K562 (cell line): ENCODE data around the gene BRWD1. TPM values are rescaled to one million over a fixed set of nuclear protein-coding genes. Genes with fewer than 3 reads are reported as not detected.

ENCODE experiments used
- CHD2 ChIP-seq: IDR thresholded peaks from 2 replicates; pipeline ENCODE4 v1.6.1; 2011; ENCODE audit warnings: low read depth, low read length
- MAFG ChIP-seq: fragments of 450-650 bp; conservative IDR thresholded peaks from 2 replicates; pipeline ENCODE4 v1.6.1; 2016; ENCODE audit warnings: missing genetic modification characterization, missing compliant biosample characterization
- SMAD4 ChIP-seq: fragments of 250-450 bp; sonication (Bioruptor Pico); conservative IDR thresholded peaks from 2 replicates; pipeline ENCODE4 v1.8.0; 2021; ENCODE audit warnings: inconsistent platforms, mild to moderate bottlenecking, moderate library complexity
- ZFX ChIP-seq: sonication (generic); formaldehyde crosslinking; IDR thresholded peaks from 2 replicates; pipeline ENCODE4 v1.8.0; 2022; ENCODE audit warnings: mild to moderate bottlenecking, missing genetic modification reagents, moderate library complexity
- ZNF282 ChIP-seq: sonication (generic); formaldehyde crosslinking; IDR thresholded peaks from 2 replicates; pipeline ENCODE4 v1.8.1; 2023; ENCODE audit warnings: missing genetic modification reagents
- polyA plus RNA-seq, 8 experiments: library from polyadenylated mRNA; depleted of rRNA in 4 of 8; stranded (reverse) in 5 of 8; unstranded in 3 of 8; fragments of >200 nt; fragmentation: Nextera tagmentation in 2 of 8; fragmentation: Illumina TruSeq in 1 of 8; extraction: Ambion mirVana in 2 of 8; extraction: Trizol in 1 of 8; gene quantifications; 2 replicates each; pipeline versions ENCODE4 v1.2.1 to v1.2.3, GENCODE V29; 2011 to 2014; ENCODE audit warnings: inconsistent platforms in 1 of 8, missing spikeins in 1 of 8
- total RNA-seq, 7 experiments: library from RNA; depleted of rRNA in 6 of 7; stranded (reverse); fragments of >200 nt in 6 of 7; fragmentation: Illumina TruSeq in 2 of 7; extraction: Trizol in 2 of 7; gene quantifications; 2 replicates each; pipeline versions ENCODE4 v1.2.1 to v1.2.3, GENCODE V29; 2011 to 2021; ENCODE audit warnings: low replicate concordance in 1 of 7
- TF ChIP-seq, protein P1 (sequence below): sonication (generic); formaldehyde crosslinking; IDR thresholded peaks from 2 replicates; pipeline ENCODE4 v1.8.0; 2023; ENCODE audit warnings: missing genetic modification reagents, mild to moderate bottlenecking, borderline replicate concordance
- TF ChIP-seq, protein P2 (sequence below): fragments of 450-650 bp; IDR thresholded peaks from one replicate; pipeline ENCODE4 v1.6.1; 2018; ENCODE audit warnings: mild to moderate bottlenecking, moderate library complexity; ENCODE audit not compliant: partially characterized antibody
- TF ChIP-seq, protein P3 (sequence below): IDR thresholded peaks from 2 replicates; pipeline ENCODE4 v1.6.1; 2011; ENCODE audit warnings: borderline replicate concordance, low read depth, mild to moderate bottlenecking, moderate library complexity, low read length; ENCODE audit not compliant: insufficient read depth, poor library complexity, severe bottlenecking
- TF ChIP-seq, protein P4 (sequence below): fragments of 450-650 bp; conservative IDR thresholded peaks from 2 replicates; pipeline ENCODE4 v1.6.1; 2016; ENCODE audit warnings: missing genetic modification characterization, low read depth, mild to moderate bottlenecking, control low read depth, missing compliant biosample characterization
- TF ChIP-seq, protein P5 (sequence below): fragments of 450-650 bp; IDR thresholded peaks from 2 replicates; pipeline ENCODE4 v1.7.0; 2016; ENCODE audit warnings: borderline replicate concordance
- TF ChIP-seq, protein P6 (sequence below): fragments of 450-650 bp; IDR thresholded peaks from 2 replicates; pipeline ENCODE4 v1.6.1; 2016; ENCODE audit warnings: borderline replicate concordance

The BRWD1 gene
- total and polyA plus RNA-seq, 9 of the 15 experiments (the other 6 are each of a cell fraction or from before 2014, with no cell fraction given) = 10.1 to 60.2 (median 34.1) TPM

DNA sequence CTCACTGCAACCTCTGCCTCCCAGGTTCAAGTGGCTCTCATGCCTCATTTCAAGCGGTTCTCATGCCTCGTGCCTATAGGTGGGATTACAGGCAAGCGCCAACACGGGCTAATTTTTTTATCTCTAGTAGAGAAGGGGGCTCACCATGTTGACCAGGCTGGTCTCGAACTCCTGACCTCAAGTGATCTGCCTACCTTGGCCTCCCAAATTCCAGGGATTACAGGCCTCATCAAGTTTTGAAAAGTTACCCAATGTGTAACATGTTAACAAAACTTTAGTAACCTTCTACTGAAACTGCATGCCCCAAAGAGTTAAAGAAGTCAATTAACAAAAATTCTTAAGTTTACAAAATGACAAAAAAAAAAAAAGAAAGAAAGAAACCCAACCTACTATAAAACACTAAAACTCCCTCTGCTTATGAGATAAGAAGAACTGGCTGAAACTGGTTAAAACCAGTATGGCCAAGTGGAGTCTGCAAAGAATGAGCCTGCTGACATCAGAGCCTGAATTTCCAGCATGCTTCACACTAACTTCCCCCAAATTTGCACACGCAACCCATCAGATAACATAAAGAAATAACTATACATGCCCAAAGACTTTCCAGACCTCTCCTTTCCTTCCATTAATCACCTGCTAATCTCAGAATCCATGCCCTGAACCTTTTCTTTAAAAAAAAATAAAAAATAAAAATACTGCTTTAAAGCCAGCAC lies 104.7 kb downstream of the BRWD1 start (continued):
- no peak for TF ChIP-seq SMAD4 (CRISPR knock-in tag)
- peak; percentile 37; the same call in 1 of the 2 replicates for TF ChIP-seq ZFX
- TF ChIP-seq, protein P1, sequence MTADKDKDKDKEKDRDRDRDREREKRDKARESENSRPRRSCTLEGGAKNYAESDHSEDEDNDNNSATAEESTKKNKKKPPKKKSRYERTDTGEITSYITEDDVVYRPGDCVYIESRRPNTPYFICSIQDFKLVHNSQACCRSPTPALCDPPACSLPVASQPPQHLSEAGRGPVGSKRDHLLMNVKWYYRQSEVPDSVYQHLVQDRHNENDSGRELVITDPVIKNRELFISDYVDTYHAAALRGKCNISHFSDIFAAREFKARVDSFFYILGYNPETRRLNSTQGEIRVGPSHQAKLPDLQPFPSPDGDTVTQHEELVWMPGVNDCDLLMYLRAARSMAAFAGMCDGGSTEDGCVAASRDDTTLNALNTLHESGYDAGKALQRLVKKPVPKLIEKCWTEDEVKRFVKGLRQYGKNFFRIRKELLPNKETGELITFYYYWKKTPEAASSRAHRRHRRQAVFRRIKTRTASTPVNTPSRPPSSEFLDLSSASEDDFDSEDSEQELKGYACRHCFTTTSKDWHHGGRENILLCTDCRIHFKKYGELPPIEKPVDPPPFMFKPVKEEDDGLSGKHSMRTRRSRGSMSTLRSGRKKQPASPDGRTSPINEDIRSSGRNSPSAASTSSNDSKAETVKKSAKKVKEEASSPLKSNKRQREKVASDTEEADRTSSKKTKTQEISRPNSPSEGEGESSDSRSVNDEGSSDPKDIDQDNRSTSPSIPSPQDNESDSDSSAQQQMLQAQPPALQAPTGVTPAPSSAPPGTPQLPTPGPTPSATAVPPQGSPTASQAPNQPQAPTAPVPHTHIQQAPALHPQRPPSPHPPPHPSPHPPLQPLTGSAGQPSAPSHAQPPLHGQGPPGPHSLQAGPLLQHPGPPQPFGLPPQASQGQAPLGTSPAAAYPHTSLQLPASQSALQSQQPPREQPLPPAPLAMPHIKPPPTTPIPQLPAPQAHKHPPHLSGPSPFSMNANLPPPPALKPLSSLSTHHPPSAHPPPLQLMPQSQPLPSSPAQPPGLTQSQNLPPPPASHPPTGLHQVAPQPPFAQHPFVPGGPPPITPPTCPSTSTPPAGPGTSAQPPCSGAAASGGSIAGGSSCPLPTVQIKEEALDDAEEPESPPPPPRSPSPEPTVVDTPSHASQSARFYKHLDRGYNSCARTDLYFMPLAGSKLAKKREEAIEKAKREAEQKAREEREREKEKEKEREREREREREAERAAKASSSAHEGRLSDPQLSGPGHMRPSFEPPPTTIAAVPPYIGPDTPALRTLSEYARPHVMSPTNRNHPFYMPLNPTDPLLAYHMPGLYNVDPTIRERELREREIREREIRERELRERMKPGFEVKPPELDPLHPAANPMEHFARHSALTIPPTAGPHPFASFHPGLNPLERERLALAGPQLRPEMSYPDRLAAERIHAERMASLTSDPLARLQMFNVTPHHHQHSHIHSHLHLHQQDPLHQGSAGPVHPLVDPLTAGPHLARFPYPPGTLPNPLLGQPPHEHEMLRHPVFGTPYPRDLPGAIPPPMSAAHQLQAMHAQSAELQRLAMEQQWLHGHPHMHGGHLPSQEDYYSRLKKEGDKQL (CRISPR knock-in tag) = no peak
- TF ChIP-seq ZNF282 (CRISPR knock-in tag) = no peak
- no peak for TF ChIP-seq MAFG (tag)
- TF ChIP-seq, protein P2, sequence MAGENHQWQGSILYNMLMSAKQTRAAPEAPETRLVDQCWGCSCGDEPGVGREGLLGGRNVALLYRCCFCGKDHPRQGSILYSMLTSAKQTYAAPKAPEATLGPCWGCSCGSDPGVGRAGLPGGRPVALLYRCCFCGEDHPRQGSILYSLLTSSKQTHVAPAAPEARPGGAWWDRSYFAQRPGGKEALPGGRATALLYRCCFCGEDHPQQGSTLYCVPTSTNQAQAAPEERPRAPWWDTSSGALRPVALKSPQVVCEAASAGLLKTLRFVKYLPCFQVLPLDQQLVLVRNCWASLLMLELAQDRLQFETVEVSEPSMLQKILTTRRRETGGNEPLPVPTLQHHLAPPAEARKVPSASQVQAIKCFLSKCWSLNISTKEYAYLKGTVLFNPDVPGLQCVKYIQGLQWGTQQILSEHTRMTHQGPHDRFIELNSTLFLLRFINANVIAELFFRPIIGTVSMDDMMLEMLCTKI = no peak
- TF ChIP-seq, protein P3, sequence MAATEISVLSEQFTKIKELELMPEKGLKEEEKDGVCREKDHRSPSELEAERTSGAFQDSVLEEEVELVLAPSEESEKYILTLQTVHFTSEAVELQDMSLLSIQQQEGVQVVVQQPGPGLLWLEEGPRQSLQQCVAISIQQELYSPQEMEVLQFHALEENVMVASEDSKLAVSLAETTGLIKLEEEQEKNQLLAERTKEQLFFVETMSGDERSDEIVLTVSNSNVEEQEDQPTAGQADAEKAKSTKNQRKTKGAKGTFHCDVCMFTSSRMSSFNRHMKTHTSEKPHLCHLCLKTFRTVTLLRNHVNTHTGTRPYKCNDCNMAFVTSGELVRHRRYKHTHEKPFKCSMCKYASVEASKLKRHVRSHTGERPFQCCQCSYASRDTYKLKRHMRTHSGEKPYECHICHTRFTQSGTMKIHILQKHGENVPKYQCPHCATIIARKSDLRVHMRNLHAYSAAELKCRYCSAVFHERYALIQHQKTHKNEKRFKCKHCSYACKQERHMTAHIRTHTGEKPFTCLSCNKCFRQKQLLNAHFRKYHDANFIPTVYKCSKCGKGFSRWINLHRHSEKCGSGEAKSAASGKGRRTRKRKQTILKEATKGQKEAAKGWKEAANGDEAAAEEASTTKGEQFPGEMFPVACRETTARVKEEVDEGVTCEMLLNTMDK = no peak
- TF ChIP-seq CHD2 = no peak
- TF ChIP-seq, protein P4, sequence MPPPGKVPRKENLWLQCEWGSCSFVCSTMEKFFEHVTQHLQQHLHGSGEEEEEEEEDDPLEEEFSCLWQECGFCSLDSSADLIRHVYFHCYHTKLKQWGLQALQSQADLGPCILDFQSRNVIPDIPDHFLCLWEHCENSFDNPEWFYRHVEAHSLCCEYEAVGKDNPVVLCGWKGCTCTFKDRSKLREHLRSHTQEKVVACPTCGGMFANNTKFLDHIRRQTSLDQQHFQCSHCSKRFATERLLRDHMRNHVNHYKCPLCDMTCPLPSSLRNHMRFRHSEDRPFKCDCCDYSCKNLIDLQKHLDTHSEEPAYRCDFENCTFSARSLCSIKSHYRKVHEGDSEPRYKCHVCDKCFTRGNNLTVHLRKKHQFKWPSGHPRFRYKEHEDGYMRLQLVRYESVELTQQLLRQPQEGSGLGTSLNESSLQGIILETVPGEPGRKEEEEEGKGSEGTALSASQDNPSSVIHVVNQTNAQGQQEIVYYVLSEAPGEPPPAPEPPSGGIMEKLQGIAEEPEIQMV (tag) = 0 out of 2 replicates have a peak, but pooled peaks have one; percentile 13
- TF ChIP-seq, protein P5, sequence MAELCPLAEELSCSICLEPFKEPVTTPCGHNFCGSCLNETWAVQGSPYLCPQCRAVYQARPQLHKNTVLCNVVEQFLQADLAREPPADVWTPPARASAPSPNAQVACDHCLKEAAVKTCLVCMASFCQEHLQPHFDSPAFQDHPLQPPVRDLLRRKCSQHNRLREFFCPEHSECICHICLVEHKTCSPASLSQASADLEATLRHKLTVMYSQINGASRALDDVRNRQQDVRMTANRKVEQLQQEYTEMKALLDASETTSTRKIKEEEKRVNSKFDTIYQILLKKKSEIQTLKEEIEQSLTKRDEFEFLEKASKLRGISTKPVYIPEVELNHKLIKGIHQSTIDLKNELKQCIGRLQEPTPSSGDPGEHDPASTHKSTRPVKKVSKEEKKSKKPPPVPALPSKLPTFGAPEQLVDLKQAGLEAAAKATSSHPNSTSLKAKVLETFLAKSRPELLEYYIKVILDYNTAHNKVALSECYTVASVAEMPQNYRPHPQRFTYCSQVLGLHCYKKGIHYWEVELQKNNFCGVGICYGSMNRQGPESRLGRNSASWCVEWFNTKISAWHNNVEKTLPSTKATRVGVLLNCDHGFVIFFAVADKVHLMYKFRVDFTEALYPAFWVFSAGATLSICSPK = no peak
- TF ChIP-seq, protein P6, sequence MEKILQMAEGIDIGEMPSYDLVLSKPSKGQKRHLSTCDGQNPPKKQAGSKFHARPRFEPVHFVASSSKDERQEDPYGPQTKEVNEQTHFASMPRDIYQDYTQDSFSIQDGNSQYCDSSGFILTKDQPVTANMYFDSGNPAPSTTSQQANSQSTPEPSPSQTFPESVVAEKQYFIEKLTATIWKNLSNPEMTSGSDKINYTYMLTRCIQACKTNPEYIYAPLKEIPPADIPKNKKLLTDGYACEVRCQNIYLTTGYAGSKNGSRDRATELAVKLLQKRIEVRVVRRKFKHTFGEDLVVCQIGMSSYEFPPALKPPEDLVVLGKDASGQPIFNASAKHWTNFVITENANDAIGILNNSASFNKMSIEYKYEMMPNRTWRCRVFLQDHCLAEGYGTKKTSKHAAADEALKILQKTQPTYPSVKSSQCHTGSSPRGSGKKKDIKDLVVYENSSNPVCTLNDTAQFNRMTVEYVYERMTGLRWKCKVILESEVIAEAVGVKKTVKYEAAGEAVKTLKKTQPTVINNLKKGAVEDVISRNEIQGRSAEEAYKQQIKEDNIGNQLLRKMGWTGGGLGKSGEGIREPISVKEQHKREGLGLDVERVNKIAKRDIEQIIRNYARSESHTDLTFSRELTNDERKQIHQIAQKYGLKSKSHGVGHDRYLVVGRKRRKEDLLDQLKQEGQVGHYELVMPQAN = no peak
